Measurements from ENCODE around the gene DHX29.

Gene DHX29

DNA sequence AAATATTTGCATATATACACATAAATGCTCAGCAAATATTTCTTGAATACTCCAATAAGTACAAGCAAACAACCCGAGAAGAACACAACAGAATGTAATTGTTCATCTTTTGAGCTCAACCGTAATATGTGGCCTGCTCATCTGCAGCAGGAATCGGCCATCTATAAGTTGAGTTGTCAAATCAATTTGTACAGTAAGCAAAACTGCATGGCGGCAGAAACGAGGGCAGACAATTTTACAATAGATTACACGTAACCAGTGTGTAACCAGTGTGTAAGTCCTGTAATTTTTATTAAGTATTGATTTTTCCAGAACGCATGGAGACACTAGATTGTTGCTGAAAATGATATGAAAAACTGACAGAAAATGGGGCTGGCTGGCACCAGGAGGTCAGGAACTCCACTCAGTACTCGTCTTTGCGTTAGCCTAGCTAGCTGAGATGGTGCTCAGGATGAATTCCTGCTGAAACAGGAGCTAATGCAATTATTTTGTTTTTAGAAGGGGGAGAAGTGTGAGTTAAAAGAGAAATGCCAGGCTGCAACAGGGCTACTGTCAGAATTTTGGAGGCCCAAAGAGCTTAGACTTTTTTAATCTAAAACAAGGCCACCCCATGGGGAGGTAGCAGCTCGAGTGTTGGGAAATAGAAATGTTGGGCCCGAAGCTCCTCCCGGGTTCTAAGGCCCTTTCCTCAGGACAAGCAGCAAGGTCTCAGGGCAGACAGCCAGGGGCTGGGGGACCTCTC, 682 bp downstream of the DHX29 start:
- Histone ChIP-seq H3K27ac (peak overlapping the region; percentile 87), H3K4me3 (IDR thresholded peaks at IDR 0.05; ENCODE audit: insufficient read depth, low read depth, low read length) (no peak overlapping the region), H3K9ac (peak overlapping the region; percentile 97), H4K20me1 (ENCODE audit: insufficient read depth) (0 out of 2 replicates have a peak, but pooled peaks cover 6% of the 10 kb centered on the region), H3K36me3 (ENCODE audit: insufficient read depth) (0 out of 2 replicates have a peak, but pooled peaks cover 5% of the 10 kb centered on the region), H3K79me2 (ENCODE audit: insufficient read depth, low read depth) (peaks cover 98% of the 10 kb centered on the region), H3K4me2 (peak overlapping the region; percentile 98), H2AFZ (ENCODE audit: low read depth) (peak overlapping the region; percentile 71), H3K27me3 (ENCODE audit: insufficient read depth, low read depth) (no peaks in the 10 kb centered on the region), H3K4me1 (ENCODE audit: low read depth, poor library complexity, severe bottlenecking) (peaks cover 47% of the 10 kb centered on the region)
- TF ChIP-seq, protein P1, sequence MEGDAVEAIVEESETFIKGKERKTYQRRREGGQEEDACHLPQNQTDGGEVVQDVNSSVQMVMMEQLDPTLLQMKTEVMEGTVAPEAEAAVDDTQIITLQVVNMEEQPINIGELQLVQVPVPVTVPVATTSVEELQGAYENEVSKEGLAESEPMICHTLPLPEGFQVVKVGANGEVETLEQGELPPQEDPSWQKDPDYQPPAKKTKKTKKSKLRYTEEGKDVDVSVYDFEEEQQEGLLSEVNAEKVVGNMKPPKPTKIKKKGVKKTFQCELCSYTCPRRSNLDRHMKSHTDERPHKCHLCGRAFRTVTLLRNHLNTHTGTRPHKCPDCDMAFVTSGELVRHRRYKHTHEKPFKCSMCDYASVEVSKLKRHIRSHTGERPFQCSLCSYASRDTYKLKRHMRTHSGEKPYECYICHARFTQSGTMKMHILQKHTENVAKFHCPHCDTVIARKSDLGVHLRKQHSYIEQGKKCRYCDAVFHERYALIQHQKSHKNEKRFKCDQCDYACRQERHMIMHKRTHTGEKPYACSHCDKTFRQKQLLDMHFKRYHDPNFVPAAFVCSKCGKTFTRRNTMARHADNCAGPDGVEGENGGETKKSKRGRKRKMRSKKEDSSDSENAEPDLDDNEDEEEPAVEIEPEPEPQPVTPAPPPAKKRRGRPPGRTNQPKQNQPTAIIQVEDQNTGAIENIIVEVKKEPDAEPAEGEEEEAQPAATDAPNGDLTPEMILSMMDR (conservative IDR thresholded peaks at IDR 0.05; ENCODE audit: low read depth, low read length) = no peak

DNA sequence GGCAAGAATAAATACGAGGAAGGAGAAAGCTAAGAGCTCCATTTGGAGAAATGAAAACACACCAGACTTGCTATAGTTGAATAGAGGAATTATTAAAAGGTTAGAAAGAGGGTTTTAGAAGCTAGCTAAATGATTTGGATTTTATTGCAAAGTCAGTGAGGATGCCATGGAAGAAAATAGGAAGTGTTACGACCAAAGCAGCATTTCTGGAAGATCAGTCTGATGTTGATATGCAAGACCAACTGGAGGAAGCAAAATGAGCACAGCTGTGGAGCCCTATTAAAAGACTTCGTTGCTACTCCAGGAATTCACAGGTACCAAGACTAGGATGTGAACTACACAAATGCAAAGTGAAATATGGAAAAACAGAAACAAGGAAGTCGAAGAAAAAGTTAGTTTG, 2.1 kb downstream of the DHX29 start:
- Histone ChIP-seq H3K79me2 (ENCODE audit: insufficient read depth, low read depth) (peaks cover 86% of the 10 kb centered on the region), H2AFZ (ENCODE audit: low read depth) (no peak overlapping the region), H3K27me3 (ENCODE audit: insufficient read depth, low read depth) (no peaks in the 10 kb centered on the region), H3K27ac (no peak overlapping the region), H3K4me3 (IDR thresholded peaks at IDR 0.05; ENCODE audit: insufficient read depth, low read depth, low read length) (no peak overlapping the region), H3K36me3 (ENCODE audit: insufficient read depth) (no peaks in the 10 kb centered on the region), H3K9ac (no peak overlapping the region), H3K4me1 (ENCODE audit: low read depth, poor library complexity, severe bottlenecking) (peaks cover 34% of the 10 kb centered on the region), H4K20me1 (ENCODE audit: insufficient read depth) (no peaks in the 10 kb centered on the region), H3K4me2 (peak overlapping the region; percentile 98)
- TF ChIP-seq, protein P1 (conservative IDR thresholded peaks at IDR 0.05; ENCODE audit: low read depth, low read length) = no peak

DNA sequence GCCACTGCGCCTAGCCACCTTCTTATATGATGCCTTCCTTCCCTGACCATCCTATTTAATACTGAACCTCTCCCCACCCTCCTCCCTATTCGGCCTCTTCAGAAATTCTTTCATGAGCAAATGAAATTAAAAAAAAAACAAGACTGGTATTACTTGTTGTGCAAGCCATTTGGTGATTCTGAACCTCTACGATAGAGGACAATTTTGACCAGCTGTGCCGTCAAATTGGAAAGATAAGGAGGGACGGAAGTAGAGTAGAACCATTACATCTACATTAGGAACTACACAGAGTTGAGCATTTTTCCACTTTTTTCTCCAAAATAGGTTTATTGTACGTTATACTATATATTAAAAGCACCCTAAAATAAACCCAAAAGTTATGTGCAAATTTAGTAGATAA, 2.9 kb downstream of the DHX29 start:
- no peak overlapping the region for H3K4me3 ChIP-seq (IDR thresholded peaks at IDR 0.05; ENCODE audit: insufficient read depth, low read depth, low read length)
- peaks cover 26% of the 10 kb centered on the region for H3K4me1 ChIP-seq (ENCODE audit: low read depth, poor library complexity, severe bottlenecking)
- TF ChIP-seq, protein P1 (conservative IDR thresholded peaks at IDR 0.05; ENCODE audit: low read depth, low read length) = no peak
- H3K27ac ChIP-seq = no peak overlapping the region
- H3K36me3 ChIP-seq (ENCODE audit: insufficient read depth) = no peaks in the 10 kb centered on the region
- no peak overlapping the region for H3K9ac ChIP-seq
- no peak overlapping the region; the same call in 1 of the 2 replicates for H3K4me2 ChIP-seq
- peaks cover 79% of the 10 kb centered on the region for H3K79me2 ChIP-seq (ENCODE audit: insufficient read depth, low read depth)
- H2AFZ ChIP-seq (ENCODE audit: low read depth) = no peak overlapping the region
- H4K20me1 ChIP-seq (ENCODE audit: insufficient read depth) = no peaks in the 10 kb centered on the region
- no peaks in the 10 kb centered on the region for H3K27me3 ChIP-seq (ENCODE audit: insufficient read depth, low read depth)

DNA sequence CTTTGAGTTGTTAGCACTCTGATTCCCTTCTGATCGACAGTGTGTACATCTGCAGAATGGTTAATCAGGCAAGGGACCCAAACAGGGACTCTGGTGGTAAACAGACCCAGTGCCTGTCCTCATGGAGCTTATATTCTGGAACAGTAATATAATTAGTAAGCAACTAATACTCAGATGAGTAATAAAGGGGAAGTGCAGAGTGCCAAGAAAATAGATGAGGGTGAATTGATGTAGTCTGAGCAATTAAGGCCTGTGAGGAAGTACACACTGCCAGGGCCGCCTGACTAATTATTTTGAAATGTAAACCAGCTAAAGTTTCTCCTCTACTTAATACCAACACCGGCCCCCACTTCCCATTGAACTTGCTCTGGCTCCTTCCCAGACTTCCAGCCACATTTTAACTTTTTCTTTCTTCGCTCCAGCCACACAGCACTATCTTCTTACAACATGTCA, 4.2 kb downstream of the DHX29 start:
- Histone ChIP-seq H3K27me3 (ENCODE audit: insufficient read depth, low read depth) (no peaks in the 10 kb centered on the region), H3K79me2 (ENCODE audit: insufficient read depth, low read depth) (peaks cover 66% of the 10 kb centered on the region), H3K27ac (no peak overlapping the region), H2AFZ (ENCODE audit: low read depth) (no peak overlapping the region), H3K4me3 (IDR thresholded peaks at IDR 0.05; ENCODE audit: insufficient read depth, low read depth, low read length) (no peak overlapping the region), H3K36me3 (ENCODE audit: insufficient read depth) (no peaks in the 10 kb centered on the region), H4K20me1 (ENCODE audit: insufficient read depth) (no peaks in the 10 kb centered on the region), H3K4me2 (no peak overlapping the region), H3K9ac (no peak overlapping the region), H3K4me1 (ENCODE audit: low read depth, poor library complexity, severe bottlenecking) (peaks cover 19% of the 10 kb centered on the region)
- TF ChIP-seq, protein P1 (conservative IDR thresholded peaks at IDR 0.05; ENCODE audit: low read depth, low read length) = no peak

All from KMS-11 (cell line).